Measurements from ENCODE around the gene OR2T11.
"Not testable (repeated sequence)": the region's sequence is repeated elsewhere in the genome, so short reads cannot be mapped to it uniquely, and the experiment has no call there.

The OR2T11 gene

DNA sequence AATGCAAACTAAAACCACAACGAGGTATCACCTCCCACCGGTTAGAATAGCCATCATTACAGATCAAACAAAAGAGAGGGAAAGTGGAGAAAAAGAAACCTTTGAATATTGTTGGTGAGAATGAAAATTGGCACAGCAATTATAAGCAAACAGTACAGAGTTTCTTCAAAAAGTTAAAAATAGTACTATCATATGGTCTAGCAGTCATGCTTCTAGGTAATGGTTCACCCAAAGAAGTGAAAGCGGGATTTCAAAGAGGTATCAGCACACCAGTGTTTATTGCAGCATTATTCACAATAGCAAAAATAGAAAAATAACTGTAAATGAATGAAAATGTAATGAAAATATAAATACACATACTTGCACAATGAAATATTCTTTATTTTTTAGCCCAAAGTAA lies 45.6 kb downstream of the OR2T11 start:
- CTCF ChIA-PET = no interaction called here
- TF ChIP-seq, protein P1, sequence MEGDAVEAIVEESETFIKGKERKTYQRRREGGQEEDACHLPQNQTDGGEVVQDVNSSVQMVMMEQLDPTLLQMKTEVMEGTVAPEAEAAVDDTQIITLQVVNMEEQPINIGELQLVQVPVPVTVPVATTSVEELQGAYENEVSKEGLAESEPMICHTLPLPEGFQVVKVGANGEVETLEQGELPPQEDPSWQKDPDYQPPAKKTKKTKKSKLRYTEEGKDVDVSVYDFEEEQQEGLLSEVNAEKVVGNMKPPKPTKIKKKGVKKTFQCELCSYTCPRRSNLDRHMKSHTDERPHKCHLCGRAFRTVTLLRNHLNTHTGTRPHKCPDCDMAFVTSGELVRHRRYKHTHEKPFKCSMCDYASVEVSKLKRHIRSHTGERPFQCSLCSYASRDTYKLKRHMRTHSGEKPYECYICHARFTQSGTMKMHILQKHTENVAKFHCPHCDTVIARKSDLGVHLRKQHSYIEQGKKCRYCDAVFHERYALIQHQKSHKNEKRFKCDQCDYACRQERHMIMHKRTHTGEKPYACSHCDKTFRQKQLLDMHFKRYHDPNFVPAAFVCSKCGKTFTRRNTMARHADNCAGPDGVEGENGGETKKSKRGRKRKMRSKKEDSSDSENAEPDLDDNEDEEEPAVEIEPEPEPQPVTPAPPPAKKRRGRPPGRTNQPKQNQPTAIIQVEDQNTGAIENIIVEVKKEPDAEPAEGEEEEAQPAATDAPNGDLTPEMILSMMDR (IDR thresholded peaks at IDR 0.05; ENCODE audit: insufficient read depth, low read length, missing control alignments) = no peak
- no peak overlapping the region for H3K4me3 ChIP-seq (ENCODE audit: low read depth, low read length)
- POLR2A ChIA-PET = no interaction called here
- no peak for DNase-seq (ENCODE audit: low read depth, low spot score)

- POLR2A ChIA-PET = no interaction called here
- TF ChIP-seq, protein P1 (IDR thresholded peaks at IDR 0.05; ENCODE audit: insufficient read depth, low read length, missing control alignments) = no peak
- no peak overlapping the region for H3K4me3 ChIP-seq (ENCODE audit: low read depth, low read length)
- no peak for DNase-seq (ENCODE audit: low read depth, low spot score)
- CTCF ChIA-PET = no interaction called here
Observed at GRCh38 chr1:248585266-248585665, 49.6 kb downstream of the OR2T11 start.

DNA sequence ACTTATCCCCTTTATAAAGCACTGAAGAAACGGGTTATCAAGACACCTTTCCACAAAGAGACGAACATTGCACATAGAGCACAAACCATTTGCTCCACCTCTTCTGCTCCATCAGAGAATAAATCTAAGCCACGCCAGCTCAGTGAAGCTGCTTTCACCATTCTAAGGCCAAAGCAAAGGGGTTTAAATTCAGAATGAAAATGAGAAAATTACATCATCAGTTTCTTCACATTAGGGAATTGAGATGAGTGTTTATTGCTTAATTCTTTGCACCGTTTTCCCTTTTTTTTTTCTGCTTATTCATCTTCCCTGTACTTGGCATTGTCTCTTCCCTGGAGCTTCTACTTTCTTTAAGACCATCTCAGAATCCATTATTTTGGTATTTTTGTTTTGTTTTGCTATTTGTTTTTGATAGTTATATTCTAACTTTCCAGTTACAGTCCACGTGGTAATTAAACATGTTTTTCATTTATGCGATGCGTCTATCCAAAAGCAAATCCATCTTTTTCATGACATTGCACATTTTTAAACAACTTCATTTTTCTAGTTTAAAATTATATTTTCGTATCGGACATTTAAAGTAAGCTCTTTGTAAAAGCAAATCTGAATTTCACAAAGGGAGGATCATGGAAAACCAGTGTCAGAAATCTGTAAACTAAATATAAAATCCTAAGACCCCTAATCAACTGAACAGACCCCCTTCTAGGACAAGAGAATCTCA lies 58.5 kb downstream of the OR2T11 start:
- CTCF ChIA-PET = no interaction called here
- no peak overlapping the region for H3K4me3 ChIP-seq (ENCODE audit: low read depth, low read length)
- TF ChIP-seq, protein P1 (IDR thresholded peaks at IDR 0.05; ENCODE audit: insufficient read depth, low read length, missing control alignments) = no peak
- POLR2A ChIA-PET = no interaction called here
- no peak for DNase-seq (ENCODE audit: low read depth, low spot score)

DNA sequence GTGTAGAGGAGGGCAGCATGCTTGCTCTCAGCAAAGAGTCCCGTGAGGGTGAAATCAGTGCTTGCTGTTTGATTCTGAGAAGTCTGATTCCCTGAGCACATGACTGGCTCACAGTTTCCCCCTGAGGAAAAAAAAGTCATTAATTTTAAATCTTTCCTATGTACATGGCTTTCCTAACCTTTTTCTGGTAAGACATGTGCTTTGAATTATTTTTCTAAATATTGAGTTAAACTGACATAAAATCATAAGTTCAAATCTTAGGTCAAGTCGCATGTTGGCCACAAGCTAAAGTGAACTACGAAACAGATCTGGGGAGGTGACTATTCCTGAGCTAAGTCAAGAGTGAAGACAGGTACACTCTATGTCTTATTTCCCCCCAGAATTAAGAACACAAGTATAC lies 60.2 kb downstream of the OR2T11 start, which contains the start of gene OR2T34:
Gene OR2T34, minus strand, starts transcription at position 101 of the 400 bp plus-strand sequence. Its CDS starts 0 bp downstream, at position 101.
- CTCF ChIA-PET; POLR2A ChIA-PET; H3K4me3 ChIP-seq (ENCODE audit: low read depth, low read length); DNase-seq (ENCODE audit: low read depth, low spot score): not testable (repeated sequence)

DNA sequence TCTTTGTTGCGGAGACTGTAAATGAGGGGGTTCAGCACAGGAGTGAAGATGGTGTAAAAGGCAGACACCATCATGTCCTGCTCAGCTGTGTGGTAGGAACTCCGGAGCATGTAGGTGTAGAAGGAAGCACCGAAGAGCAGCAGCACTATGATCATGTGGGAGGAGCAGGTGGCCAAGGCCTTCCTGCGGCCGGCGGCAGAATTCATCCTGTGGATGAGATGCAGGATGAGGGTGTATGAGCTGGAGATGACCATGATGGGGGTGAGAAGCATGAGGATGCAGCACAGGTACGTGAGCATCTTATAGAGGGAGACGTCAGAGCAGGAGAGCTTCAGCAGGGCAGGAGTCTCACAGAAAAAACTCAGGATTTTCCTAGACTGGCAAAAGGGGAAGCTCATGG lies 61.0 kb downstream of the OR2T11 start:
- DNase-seq (ENCODE audit: low read depth, low spot score); POLR2A ChIA-PET; H3K4me3 ChIP-seq (ENCODE audit: low read depth, low read length); CTCF ChIA-PET: not testable (repeated sequence)
